HG02938 (cell line): ENCODE results near the gene B4GALT5.
"Not testable (repeated sequence)": the region's sequence is repeated elsewhere in the genome, so short reads cannot be mapped to it uniquely, and the experiment has no call there.

Experiments
- ATAC-seq: cut with Tn5 transposase; IDR thresholded peaks from one replicate; pipeline ENCODE4 v1.9.1; 2021; ENCODE audit warnings: mild to moderate bottlenecking, moderate library complexity; ENCODE audit not compliant: unreplicated experiment

B4GALT5 gene

DNA sequence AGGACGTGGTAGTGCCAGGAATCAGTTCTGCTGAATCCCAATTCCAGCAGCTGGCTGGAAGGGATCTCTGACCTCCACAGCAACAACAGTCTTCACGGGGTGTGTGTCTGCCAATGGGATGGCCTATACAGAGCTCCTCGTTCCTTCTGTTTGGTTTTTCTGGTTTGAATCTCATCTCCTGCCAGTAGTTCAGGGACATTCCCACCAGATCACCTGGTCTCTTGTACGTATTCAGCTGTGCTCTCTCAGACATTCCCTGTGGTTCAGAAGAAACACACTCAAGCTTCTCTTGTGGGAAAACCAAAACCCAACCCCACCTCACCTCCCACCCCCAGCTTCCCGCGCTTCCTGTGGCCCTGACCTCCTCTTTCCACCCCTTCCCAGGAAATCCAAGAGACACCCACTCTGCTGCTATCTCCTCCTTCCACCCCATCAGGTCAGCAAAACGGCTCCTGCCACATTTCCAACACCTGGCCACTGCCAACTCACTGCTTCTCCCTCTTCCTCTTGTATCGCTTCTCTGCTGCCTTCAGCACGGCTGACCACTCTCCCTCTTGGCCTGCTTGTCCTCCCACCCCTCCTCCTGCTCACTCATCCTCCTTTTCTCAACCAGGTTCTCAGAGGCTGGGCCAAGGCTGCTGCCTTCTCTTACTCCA lies 82.5 kb downstream of the B4GALT5 start:
- peak; percentile 29 for ATAC-seq

DNA sequence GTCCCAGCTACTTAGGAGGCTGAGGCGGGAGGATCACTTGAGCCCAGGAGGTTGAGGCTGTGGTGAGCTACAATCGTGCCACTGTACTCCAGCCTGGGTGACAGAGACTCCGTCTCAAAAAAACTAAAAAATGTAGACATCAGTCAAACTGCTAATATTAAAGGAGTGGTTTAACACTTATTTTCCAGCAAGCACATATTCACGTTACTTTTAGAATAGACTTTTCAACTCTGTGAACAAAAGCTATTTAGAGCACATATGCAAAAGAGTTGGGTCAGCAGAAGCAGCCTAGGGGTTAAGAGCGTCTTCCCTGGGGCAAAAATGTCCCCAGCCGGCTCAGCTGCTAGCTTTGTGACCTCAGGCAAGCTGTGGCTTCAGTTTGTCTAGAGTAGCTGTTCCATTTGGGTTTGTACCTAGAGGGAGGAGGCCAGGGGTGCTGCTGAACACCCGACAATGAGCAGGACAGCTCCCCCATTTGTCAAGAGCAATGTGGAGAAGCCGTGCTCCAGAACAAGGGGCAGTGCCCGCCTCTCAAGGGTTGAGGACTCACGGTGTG lies 83.2 kb downstream of the B4GALT5 start:
- ATAC-seq = peak; percentile 57

DNA sequence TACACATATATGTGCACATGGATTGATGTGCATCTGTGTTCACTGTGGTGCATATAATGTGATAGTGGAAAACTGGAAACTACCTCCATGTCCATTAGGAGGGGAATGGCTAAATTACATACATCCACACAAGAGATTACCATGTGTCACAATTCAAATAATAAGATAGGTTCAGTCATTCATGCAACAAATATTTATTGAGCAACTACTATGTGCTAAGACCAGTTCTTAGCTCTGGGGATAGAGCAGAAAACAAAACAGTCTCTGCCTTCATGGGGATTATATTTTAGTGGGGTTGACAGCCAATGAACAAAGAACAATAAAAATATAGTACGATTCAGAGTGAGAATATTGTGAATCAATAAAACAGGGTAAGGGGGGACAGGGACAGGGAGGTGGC lies 84.1 kb downstream of the B4GALT5 start:
- no peak for ATAC-seq

DNA sequence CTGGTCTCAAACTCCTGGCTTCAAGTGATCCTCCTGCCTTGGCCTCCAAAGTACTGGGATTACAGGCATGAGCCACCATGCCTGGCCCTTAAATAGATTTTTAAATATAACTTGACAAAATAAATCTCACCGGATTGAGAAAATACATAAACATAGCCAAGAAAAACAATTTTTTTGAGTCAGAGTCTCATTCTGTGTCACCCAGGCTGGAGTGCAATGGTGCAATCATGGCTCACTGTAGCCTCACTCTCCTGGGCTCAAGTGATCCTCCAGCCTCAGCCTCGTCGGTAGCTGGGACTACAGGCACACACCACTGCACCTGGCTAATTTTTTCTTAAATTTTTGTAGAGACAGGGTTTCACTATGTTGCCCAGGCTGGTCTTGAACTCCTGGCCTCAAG lies 85.4 kb downstream of the B4GALT5 start:
- not testable (repeated sequence) for ATAC-seq

DNA sequence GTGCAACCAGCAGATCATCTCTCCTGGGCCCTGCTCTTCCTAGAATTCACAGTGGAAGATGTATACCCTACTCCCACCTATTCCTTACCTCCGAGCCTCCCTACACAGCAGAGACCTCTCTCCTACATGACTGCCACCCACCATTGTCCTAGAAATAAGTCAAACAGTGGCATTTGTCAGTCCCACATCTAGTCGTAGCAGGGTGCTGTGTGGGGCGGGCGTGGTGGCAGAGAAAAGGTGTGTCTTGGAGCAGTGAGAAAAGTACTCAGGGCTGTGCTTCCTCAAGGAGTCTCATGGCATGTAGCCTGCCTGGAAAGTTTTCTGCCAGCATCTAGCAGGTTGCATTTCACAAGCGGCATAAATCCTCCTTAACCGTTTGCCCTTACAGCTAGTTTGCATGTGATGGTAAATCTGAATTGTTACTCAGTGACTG lies 86.3 kb downstream of the B4GALT5 start:
- ATAC-seq = no peak

DNA sequence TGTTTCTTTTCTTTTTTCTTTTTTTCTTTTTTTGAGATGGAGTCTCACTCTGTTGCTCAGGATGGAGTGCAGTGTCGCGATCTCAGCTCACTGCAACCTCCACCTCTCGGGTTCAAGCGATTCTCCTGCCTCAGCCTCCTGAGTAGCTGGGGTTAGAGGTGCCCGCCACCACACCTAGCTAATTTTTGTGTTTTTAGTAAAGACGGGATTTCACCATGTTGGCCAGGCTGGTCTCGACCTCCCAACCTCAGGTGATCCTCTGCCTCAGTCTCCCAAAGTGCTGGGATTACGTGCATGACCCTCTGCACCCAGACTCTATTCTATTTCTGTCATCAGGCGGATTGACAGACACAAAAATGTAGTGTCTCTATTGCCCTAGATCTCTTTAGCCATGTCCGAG lies 88.7 kb downstream of the B4GALT5 start:
- ATAC-seq = not testable (repeated sequence)

DNA sequence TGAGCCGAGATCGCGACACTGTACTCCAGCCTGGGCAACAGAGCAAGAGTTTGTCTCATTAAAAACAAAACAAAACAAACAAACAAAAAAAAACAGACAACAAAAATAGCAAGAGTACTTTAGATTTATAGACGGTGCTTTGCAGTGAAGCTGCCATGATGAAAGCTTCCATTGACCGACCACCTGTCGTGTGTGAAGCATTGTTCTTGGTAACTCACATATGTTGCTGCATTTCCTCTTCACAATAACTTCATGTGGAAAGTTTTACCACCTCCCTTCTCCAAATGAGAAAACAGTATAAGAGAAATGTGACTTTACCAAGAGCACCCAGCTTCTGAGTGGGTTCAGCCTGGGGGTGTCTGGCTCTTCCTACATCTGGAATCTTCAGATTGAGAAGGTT lies 89.4 kb downstream of the B4GALT5 start:
- ATAC-seq = no peak

DNA sequence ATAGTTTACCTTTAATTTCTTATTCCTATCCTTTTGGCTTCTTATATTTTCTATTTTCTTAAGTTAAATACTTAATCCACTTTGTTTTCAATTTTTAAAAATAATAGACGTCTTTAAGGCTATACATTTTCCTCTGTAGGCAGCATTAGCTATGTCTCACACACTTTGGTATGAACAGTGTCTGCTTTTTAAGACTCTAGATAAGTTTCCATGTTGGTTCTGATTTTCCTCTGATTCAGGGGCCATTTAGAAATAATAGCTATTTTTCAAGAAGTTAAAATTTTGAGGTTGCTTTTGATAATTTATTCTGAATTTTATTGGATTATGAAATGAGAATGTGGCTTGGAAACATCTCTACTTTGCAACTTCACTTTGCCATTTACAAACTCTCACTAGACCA lies 91.4 kb downstream of the B4GALT5 start:
- no peak for ATAC-seq

DNA sequence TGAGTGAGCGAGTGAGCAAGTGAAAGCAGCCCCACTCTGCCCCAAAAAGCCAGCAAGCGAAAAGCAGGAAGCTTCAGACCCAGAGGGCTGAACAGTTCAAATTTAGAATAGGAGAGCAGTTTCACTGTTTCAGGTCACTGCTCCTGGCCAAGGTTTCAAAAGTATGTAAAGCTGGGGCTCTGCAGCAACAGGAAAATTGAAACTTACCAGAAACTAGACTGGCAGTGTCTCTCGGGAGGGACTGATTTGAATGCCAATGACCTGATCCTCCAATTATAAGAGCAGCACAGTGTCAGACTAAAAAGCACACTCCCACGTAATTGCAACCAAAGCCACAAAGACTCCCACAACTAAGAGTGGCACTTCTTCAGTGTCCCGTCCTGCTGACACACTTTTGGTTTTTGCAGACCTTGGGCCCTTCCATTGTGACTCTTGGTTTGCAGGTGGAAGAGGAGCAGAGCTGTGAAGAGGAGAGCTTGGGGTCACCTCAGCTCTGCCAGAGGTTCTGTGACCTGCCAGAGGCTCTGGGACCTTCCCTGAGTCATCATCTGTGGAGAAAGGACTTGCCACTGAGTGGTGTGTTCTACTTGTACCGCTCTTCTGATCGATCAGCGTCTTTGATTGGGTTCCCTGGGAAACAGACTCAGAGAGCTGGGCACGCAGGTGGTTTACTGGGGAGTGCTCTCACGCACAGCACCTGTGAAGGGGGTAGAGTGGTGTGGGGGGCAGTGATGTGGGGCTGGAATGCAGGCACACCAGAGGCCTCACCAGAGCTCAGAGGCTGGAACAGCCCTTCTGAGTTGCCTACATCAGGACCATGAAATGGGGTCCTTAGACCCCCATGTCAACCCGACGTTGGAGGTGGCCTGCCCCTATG lies 93.1 kb downstream of the B4GALT5 start:
- peak; percentile 79 for ATAC-seq

DNA sequence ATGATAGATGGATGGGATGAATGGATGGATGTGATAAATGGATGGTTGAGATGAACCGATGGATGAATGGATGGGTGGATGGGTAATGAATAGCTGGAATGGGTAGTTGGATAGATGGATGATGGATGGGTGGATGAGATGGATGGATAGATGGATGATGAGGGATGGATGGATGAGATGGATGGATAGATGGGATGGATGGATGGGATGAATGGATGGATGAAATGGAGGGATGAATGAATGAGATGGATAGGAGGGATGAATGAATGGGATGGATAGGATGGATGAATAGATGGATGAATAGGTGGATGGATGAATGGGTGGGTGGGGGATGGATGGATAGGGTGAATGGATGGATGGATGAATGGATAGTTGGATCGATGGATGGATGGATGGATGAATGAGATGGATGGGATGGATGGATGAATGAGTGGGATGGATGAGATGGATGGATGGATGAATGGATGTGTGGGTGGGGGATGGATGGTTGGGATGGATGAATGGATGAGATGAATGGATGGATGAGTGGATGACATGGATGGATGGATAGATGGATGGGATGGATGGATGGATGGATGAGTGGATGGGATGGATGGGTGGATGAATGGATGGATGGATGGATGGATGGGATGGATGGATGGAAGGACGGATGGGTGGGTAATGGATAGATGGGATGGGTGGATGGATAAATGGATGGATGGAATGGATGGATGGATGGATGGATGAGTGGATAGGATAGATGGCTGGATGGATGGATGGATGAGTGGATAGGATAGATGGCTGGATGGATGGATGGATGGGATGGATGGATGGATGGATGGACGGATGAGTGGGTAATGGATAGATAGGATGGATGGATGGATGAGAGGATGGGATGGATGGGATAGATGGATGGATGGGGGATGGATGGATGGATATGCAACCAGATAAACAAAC lies 94.3 kb downstream of the B4GALT5 start:
- no peak for ATAC-seq

DNA sequence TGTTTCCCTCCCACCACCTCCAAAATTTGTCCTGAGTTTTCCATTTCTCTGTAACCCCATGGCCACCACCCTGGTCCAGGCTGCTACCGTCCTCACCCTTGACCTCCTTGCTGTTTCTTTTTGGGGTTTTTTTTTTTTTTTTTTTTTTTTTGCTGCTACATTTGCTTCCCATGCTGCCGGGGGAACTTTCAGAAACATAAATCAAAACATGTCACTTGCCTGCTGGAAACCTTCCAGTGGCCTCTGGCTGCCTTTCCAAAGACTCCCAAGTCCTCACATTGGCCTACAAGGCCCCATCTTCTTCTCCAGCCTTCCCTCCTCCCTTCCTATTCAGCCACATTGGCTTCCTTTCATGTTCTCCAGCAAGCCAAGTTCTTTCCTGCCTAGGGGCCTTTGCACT lies 95.4 kb downstream of the B4GALT5 start:
- no peak for ATAC-seq

DNA sequence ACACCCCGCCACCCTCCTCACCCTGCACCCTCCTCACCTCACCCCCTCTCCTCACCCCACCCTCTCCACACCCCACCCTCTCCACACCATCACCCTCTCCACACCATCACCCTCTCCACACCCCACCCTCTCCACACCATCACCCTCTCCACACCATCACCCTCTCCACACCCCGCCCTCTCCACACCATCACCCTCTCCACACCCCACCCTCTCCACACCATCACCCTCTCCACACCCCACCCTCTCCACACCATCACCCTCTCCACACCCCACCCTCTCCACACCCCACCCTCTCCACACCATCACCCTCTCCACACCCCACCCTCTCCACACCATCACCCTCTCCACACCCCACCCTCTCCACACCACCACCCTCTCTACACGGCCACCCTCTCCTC lies 96.3 kb downstream of the B4GALT5 start:
- ATAC-seq = not testable (repeated sequence)

DNA sequence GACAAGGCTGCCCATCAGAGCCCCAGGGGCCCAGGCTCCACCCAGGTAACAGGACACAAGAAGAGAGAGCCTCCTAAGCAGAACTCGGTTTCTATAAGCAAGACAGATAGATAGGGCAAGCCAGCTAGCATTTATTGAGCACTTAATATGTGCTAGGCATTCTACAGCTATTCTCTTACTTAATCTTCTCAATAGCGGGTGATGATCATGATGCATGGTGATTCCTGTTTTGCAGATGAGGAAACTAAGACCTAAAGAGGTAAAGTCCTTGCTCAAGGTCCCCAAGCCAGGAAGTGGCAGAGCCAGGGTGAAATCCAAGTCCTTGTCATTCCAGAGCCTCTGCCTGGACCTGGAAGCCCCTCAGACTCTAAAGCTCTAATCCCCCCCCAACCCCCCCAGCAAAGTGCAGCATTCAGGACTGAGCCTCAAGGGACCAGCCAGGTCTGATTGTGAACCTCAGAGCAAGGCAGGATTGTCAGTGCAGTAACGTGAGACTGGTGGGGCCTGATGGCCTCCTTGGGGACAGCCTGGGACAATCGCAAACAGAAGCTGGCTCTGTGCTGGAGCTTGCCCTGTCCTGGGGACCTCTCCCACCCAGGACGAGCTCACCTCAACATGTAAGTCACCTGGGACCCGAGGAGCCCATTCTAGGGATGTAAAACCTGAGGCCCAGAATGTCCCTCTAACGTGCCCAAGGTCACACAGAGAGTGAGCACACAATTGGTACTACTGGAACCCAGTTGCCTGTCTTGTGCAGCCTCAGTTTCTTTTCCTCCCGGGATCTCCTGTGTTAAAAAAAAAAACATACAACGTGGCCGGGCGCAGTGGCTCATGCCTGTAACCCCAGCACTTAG lies 97.3 kb downstream of the B4GALT5 start:
- no peak for ATAC-seq

DNA sequence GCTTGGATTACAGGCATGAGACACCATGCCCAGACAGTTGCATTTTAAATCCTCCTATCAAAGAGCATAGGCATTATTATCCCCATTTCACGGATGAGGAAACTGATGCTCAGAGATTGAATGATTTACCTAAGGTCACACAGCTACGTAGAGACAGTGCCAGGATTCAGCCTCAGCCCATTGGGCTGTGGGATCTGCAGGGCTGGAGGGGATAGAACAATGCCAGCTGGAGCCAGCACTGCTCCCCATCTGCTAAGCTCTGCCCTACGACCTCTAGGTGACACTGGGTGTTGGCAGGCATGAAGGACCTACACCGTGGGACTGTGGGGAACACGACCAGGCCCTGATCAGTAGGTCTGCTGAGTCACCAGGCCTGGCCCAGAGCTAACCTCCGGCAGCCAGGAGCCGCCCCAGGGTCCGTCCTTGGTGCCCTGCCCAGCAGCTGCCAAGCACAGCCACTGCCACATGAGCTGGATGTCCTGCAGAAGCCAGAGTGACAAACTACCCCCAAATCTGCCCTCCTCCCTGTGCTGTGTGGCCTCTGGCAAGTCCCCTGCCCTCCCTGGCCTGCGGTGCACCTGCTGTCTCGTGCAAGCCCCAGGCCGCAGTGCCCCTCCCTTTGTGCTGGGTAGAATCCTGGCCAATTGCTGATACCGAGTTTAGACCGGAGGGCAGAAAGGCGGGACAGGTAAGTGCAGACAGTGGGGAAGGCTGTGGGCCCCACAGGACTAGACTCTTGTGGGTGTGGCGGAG lies 98.1 kb downstream of the B4GALT5 start:
- no peak for ATAC-seq

DNA sequence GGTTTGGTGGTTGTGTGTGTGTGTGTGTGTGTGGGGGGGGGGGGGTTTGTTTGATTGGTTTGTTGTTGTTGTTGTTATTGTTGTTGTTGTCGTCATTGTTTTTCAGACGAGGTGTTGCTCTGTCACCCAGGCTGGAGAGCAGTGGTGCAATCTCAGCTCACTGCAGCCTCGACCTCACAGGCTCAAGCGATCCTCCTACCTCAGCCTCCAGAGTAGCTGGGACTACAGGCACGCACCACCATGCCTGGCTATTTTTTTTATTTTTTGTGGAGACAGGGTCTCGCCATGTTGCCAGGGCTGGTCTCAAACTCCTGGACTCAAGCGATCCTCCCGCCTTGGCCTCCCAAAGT lies 98.7 kb downstream of the B4GALT5 start:
- ATAC-seq = not testable (repeated sequence)

DNA sequence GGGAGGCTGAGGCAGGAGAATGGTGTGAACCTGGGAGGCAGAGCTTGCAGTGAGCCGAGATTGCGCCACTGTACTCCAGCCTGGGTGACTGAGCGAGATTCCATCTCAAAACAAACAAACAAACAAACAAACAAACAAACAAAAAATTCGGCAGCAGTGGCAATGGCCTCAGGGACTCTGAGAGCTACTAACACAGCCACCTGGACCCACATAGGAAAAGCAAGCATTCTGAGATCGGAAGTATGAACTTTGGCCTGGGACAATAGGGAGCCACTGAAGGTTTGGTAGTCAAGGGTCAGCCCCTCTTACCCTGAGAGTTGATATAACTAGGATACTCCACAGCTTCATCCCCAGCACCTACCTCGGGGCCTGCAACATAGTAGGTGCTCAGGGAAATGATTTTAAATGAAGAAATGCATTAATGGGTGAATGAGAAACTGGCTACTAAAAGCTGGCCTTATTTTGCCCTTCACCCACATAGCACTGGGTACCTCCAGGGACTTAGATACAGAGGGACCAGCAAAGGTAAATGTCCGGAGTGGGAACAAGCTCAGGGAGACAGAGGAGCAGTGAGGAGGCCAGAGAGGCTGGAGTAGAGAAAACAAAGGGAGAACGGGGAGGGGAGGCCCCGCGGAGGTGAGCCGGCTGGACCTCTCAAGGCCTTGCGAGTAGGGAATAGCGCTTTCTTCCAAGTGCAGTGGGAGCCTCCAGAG lies 99.2 kb downstream of the B4GALT5 start:
- no peak for ATAC-seq

DNA sequence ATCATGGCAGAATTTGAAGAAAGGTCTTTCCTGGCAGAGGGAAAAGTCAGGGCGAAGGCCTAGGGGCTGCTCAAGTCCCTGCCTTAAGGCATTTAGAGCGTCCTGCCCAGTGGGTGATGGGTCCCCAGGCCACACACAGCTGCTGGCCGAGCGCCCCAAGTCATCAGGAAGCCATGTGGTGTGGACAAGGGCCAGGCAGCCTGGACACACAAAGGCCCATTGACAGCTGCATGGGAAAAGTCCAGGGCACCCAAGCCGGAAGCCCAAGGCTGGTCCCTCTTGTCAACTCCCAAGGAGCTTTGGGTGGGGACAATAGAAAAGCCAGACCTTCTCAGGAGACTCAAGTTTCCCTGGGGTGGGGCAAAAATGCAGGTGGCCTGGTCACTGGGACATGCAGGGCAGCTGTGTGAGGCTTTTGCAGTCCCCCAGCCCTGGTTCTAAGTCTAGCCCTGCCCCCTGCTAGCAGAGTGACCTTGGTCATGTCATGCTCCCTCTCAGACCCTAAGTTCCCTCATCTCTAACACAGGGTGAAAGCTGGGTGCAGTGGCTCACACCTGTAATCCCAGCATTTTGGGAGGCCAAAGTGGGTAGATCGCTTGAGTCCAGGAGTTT lies 101.4 kb downstream of the B4GALT5 start:
- ATAC-seq = no peak

DNA sequence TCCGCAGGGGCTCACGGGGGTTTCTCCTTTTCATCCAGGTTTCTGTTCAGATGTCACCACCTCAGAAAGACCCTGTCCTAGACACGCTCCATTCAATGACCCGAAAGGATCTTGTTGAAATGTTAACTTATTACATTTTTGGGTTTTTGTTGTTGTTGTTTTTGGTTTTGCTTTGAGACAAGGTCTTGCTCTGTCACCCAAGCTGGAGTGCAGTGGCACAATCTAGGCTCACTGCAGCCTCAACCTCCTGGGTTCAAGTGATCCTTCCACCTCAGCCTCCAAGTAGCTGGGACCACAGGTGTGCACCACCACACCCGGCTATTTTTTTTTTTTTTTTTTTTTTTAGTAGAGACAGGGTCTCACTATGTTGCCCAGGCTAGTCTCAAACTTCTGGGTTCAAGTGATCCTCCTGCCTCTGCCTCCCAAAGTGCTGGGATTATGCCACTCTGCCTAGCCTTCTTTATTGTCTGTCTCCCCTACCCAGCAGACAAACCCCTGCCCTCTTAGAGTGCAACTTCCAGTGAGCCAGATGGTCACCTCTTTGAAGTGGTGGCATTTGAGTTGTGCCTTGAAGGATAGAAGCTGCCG lies 102.0 kb downstream of the B4GALT5 start:
- ATAC-seq = not testable (repeated sequence)
